Measurements from ENCODE around the gene SEMG1.

Gene SEMG1, protein sequence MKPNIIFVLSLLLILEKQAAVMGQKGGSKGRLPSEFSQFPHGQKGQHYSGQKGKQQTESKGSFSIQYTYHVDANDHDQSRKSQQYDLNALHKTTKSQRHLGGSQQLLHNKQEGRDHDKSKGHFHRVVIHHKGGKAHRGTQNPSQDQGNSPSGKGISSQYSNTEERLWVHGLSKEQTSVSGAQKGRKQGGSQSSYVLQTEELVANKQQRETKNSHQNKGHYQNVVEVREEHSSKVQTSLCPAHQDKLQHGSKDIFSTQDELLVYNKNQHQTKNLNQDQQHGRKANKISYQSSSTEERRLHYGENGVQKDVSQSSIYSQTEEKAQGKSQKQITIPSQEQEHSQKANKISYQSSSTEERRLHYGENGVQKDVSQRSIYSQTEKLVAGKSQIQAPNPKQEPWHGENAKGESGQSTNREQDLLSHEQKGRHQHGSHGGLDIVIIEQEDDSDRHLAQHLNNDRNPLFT

DNA sequence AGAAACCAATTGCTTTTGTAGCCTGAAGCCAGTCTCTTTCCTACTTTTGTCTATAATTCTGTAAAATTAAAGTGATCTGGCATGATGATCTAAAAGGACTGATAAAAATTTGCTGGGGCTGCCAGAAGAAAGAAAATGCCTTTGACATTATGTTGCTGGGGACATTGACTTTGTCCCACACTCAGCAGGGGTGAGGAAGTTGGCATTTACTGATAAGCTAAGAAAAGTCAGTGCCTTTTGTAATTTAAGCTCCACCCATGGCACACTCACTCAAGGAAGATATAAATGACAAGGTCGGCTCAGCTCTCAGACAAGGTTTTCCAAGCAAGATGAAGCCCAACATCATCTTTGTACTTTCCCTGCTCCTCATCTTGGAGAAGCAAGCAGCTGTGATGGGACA is at the start of gene SEMG1:
Gene SEMG1 (plus strand): TSS at position 309 of the 400 bp plus-strand sequence. CDS start 21 bp downstream, at position 330.
- DNase-seq = no peak

DNA sequence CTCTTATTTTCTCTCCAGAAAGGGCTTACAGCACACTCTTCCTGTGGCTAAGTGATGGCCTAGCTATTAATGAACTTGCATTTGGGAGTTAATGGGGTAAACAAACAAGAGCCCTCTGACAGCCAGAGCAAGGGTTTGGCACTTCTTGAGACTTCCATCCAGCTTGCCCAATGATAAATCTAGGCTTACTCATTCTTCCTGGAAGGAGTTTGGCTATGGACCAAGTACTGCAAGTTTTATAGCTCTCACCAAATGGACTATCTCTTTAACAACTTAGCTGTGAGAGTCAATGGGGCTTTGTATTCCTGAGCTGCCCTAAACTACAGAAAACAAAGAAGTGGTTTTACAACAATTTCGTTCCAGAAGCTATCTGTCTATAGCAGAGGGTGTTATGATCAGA is 48.9 kb upstream of the SEMG1 start:
- no peak for DNase-seq

DNA sequence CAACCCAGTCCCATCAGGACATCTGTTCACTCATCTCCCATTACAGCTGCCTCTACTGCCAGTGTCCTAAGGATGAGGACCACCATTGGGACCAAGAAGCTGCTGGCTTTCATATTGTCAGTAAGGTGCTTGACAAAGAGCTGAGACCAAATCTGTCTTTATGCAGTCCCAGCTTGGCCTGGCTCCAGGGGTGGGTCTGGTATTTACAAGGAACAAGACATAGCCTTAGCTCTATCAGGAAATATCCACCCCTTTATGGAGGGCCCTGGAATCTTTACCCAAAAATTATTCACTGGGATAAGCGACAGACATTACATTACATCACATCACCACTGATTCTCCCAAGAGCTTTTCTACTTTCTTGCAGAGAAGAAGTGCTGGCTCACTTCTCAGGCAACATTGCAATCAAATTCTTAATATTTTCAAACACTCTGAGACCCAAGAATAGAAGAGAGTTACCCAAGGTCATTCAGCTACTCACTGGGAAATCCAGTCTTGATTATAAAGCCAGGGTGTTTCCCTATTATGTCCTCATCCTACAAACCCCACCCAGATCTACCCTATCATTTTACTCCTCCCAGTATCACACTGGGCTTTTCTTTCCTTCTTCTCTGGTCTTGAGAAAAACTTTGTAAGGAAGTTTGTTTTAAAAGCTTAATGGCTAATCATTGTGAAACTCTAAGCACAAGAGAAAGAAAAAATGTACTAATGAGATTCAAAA is 43.6 kb upstream of the SEMG1 start:
- DNase-seq = no peak

DNA sequence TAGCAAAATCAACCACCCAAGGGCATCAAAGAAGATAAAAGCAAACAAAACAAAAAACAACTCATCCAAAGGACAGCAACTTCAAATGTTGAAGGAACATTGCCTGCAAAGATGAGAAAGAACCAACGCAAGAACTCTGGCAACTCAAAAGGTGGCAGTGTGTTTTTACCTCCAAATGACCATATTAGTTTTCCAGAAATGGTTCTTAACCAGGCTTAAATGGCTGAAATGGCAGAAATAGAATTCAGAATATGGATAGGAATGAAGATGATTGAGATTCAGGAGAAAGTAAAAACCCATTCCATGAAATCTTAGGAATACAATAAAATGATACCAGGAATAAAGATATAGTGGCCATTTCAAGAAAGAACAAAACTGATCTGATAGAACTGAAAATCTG is 41.9 kb upstream of the SEMG1 start:
- DNase-seq = no peak

GRCh38 chr20:45173522-45173921 is 33.3 kb upstream of the SEMG1 start:
- no peak for DNase-seq

DNA sequence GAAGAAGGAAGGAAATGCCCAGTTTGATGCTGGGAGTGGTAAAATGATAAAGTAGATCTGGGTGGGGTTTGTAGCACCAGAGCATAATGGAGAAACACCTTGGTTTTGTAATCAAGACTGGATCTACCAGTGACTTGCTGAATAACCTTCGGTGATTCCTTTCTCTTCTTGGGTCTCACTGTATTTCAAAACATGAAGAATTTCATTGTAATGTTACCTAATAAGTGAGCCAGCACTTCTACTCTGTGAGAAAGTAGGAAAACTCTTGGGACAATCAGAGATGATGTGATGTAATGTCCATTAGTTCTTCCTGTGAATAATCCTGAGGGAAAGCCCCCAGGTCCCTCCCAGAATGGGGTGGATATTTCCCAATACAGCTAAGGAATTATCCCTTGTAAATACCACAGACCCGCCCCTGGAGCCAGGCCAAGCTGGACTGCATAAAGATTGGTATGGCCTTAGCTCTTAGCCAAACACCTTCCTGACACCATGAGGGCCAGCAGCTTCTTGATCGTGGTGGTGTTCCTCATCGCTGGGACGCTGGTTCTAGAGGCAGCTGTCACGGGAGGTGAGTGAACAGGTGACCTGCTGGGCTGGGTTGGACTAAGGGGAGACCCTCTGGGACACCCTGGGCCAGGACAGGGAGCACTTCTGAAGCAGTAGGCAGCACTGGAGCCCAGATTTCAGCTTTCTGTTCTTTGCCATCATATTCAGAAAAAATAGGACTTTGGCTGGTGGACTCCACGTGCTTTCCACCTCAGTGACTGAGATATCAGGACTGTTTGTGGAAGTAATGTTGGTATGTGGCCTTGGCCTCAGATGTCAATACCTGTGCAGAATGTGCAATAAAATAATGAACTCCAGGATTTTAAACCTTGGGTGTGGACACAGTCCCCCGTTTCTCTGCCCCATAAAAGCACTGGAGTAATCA is 32.1 kb upstream of the SEMG1 start, which contains the start of gene PI3:
Gene PI3 (plus strand): TSS at position 469 of the 931 bp plus-strand sequence. CDS start 21 bp downstream, at position 490.
- DNase-seq = no peak

- DNase-seq = no peak
These were observed 30.1 kb upstream of the SEMG1 start for GRCh38 chr20:45176526-45177267.

GRCh38 chr20:45179166-45179565 is 27.7 kb upstream of the SEMG1 start:
- DNase-seq = no peak

- no peak for DNase-seq
These were observed 25.2 kb upstream of the SEMG1 start for GRCh38 chr20:45181639-45182038.

DNA sequence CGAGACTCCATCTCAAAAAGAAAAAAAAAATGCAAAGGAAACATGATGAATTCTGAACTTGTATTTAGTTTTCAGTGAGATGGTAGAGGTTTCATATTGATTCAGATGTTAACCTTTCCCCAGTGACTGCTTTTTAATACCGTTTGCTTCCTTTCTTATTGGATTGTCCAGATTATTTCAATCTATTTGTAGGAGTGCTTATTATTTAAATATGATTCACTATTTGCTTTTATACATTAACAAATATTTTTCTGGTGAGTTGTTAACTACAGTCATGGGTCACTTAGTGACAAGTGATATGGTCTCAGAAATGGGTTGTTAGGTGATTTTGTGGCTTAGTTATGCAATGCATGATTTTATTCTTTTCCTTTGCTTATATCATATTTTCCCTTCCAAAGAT is 23.7 kb upstream of the SEMG1 start:
- no peak for DNase-seq

DNA sequence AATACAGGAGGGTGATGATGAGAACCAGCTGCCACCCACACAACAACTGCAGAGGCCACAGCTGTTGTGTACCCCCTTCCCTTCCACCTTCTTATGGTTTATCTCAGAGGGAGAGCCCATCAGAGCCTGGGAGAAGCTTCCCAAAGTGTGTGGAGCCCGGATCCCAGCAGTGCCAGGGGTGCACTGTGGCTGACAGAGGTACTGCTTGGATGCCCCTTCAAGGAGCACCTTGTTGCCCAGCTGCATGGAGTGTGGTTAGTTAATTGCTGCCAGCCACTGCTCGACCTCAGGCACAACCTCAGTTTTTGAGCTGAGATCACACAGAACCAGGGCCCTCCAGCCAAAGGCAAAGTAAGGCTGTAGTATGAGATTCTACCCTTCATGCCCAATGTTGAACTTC is 19.1 kb upstream of the SEMG1 start:
- DNase-seq = no peak

- DNase-seq = no peak
These were observed 17.7 kb upstream of the SEMG1 start for GRCh38 chr20:45189067-45189609.

- no peak for DNase-seq
These were observed 17.0 kb upstream of the SEMG1 start for GRCh38 chr20:45189861-45190260.

- no peak for DNase-seq
These were observed 14.9 kb upstream of the SEMG1 start for GRCh38 chr20:45191926-45192325.

DNA sequence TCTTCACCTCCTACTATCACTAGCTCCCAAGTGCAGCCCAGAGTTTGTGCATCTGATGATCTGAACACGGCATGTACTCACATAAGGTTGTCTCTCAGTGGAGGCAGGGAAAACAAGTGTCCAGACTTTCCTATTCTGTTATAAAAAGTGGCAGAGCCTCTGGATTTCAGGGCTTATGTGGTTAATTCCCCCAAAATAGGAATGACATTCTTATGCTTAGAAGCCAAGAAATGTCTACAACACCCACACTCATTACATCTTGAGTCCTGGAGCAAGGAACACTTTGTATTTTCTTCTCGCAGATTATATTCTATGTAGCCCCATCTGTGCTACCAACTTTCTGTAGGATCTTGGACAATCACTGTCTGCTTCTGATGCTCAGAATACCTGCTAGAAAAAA is 13.5 kb upstream of the SEMG1 start:
- no peak for DNase-seq

DNA sequence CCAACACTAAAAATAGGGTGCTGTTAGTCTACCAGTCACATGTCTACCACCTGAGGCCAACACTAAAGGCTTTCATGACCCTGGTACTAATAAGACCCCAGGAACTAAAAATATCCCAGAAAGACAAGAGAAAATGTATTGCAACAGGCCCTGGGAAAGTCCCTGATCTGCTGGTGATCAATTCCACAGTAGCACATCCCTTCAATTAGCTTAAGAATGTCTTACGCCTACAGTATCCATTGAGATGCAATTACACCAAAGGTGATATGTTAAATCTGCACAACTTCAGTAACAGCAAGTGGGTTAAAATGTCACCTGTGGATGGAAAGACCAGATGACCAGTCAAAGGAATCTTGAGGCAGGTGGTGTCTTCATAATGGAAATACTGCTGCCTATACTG is 3.1 kb downstream of the SEMG1 start:
- DNase-seq = no peak

DNA sequence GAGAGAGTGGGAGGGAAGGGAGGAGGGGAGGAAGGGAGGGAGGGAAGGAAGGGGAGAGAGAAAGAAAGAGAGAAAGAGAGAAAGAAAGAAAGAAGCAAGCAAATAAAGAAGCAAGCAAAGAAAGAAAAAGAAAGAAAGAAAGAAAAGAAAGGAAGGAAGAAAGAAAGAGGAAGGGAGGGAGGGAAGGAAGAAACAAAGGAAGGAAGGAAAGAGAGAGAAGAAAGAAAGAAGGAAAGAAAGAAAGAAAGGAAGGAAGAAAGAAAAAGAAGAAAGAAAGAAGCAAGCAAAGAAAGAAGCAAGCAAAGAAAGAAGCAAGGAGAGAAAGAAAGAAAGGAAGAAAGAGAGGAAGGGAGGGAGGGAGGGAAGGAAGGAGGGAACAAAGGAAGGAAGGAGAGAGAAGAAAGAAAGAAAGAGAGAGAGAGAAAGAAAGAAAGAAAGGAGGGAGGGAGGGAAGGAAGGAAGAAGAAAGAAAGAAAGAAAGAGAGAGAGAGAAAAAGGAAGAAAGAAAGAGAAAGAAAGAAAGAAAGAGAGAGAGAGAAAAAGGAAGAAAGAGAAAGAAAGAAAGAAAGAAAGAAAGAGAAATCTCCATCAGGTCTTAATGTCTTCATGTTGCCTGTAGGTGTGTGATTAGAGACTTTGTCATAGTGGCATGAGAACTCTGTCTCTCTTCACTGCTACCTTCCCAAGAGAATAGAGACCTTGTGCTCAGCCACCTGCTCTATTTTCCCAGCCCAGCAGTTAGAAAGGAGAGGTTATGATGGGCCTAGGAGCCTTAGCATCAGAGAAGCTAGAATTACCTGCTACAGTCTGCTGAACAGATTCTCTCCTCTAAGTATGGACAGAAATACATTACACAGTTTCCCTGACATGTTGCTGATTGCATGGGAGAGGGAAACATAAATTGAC is 5.0 kb downstream of the SEMG1 start:
- no peak for DNase-seq

DNA sequence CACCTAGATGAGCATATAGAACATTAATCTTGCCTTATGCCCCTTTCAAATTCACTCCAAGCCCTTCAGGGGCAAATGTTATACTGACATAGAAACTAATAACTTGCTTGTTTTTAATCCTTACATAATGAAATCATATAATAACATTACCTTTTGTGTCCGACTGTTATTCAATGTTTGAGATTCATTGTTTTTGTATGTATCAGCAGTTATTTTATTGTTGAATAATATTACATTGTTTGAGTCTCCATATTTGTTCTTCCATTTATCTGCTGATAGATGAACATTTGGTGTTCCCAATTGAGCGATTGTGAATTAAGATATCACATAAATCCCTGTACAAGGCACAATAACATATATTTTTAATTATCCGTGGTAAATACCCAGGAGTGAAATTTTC is 6.0 kb downstream of the SEMG1 start:
- no peak for DNase-seq

DNA sequence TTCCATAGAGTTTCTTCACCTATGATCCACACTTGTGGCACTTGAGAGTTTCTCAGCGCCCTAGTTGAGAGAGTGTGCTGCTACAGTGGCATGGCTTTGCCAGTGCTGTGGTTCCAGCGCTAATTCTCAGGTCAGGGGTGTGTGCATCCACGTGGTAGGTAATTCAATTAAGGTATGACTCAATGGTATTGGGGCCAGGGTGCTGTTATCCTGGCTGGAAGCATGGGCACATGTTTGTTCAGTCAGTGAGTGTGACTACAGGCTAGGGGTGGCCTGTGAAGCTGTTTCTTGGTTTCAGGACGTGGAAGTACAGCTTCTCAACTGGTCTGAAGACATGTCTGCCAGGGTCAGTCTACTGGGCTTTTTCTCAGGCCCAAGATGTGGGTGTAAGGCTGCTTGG is 11.3 kb downstream of the SEMG1 start:
- no peak for DNase-seq

DNA sequence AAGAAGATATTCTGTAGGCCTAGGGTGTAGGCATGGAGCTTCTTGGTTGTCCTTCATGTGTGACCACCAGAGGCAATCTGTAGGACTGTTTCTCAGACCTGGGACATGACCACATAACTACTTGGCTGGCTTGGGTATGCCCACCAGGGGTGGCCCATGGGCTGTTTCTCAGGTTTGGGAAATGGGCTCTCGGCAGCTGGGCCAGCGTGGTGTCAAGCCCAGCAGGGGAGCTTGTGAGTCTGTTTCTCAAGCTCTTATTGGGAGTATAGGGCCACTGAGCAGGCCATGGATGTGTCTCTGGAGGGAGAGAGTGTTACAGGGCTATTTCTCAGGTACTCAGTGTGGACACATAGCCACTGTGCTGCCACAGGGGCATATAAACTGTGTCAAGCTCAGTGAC is 11.8 kb downstream of the SEMG1 start:
- DNase-seq = no peak

DNA sequence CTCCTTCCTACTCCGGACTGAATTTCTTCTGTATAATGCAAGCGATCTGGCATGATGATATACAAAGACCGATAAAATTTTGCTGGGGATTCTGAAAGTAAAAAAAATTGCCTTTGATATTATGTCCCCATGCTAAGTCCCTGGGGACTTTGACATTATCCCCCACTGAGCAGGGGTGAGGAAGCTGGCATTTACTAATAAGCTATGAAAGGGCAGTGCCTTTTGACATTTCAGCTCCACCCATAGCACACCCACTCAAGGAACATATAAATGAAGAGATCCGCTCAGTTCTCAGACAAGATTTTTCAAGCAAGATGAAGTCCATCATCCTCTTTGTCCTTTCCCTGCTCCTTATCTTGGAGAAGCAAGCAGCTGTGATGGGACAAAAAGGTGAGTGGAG is 14.2 kb downstream of the SEMG1 start, which contains the start of gene SEMG2:
Gene SEMG2 (plus strand): TSS at position 298 of the 400 bp plus-strand sequence. CDS start 17 bp downstream, at position 315.
- no peak for DNase-seq
